Suprapubic skin (tissue), 4 donors: ENCODE measurements around the gene OR1D2. TPM values are rescaled to one million over a fixed set of nuclear protein-coding genes. Genes with fewer than 3 reads are reported as not detected.

ENCODE experiments used
- DNase-seq, 2 donors: peaks; one replicate each; pipeline ENCODE4 v3.0.0-alpha.2; 2019; ENCODE audit warnings: low spot score in 2 of 2
- H3K27ac ChIP-seq: fragments of 200-600 bp; sonication (generic); one replicate; pipeline ENCODE4 v1.5.1; 2019
- H3K27me3 ChIP-seq: fragments of 200-600 bp; sonication (generic); one replicate; pipeline ENCODE4 v1.5.1; 2019
- H3K36me3 ChIP-seq: fragments of 200-600 bp; sonication (generic); one replicate; pipeline ENCODE4 v1.5.1; 2019
- H3K4me1 ChIP-seq: fragments of 200-600 bp; sonication (generic); one replicate; pipeline ENCODE4 v1.5.1; 2019
- H3K4me3 ChIP-seq: fragments of 200-600 bp; sonication (generic); one replicate; pipeline ENCODE4 v1.5.1; 2019; ENCODE audit warnings: mild to moderate bottlenecking
- H3K9me3 ChIP-seq: fragments of 200-600 bp; sonication (generic); one replicate; pipeline ENCODE4 v1.5.1; 2019
- EP300 ChIP-seq: sonication (generic); formaldehyde crosslinking; IDR thresholded peaks from one replicate; pipeline ENCODE4 v1.6.1; 2017; ENCODE audit warnings: antibody characterized with exemption
- POLR2A ChIP-seq, 2 donors: fragments of 450-650 bp; IDR thresholded peaks; one replicate each; pipeline ENCODE4 v1.6.1; 2017; ENCODE audit warnings: antibody characterized with exemption in 2 of 2, mild to moderate bottlenecking in 2 of 2, moderate library complexity in 2 of 2
- POLR2AphosphoS5 ChIP-seq, 3 donors: sonication (generic); formaldehyde crosslinking; IDR thresholded peaks; one replicate each; pipeline ENCODE4 v1.6.1; 2017; ENCODE audit warnings: antibody characterized with exemption in 3 of 3
- WGBS: methylation state at CpG from one replicate; pipeline ENCODE4 v1.1.5; 2018; 5-methylcytosine and 5-hydroxymethylcytosine counted together
- total RNA-seq, 4 donors: library from RNA; depleted of rRNA; stranded (reverse); fragments of >200 nt; gene quantifications; one replicate each; pipeline ENCODE4 v1.1.0, GENCODE V29; 2016
- TF ChIP-seq, protein P1 (sequence below), 2 donors: fragments of 200-600 bp in 1 of 2; fragments of 450-650 bp in 1 of 2; sonication (generic) in 1 of 2; IDR thresholded peaks; one replicate each; pipeline ENCODE4 v1.5.1; 2016 to 2019; ENCODE audit warnings: antibody characterized with exemption in 2 of 2, mild to moderate bottlenecking in 1 of 2, moderate library complexity in 1 of 2

Gene OR1D2
- total RNA-seq, 4 donors from 2014 or later, result not detected

DNA sequence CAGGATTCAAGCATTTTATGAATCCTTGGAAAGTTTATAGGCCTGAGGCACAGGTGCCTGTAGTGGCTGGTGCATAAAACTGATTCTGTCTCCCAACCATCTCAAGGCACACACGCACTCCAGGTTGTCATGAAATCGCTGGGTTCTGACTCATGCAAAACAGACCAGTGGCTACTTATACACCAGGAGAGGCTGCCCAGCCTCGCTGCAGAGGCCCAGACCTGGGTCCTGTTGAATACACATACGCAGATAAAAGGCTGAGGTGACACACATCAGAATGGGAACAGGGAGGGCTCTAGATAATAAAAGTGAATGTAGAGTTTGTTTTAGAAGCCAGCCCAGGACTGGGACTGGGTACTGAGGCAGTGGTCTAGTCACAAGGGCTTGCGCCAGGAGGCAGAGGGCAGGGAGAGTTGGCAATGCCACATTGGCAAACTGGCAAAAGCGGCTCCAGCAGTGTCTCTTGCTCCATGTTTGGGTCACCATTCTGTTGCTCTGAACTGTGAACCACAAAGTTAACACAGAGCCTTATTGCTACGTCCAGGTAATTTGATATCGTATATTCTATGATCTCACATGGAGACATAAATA, 54.4 kb downstream of the OR1D2 start:
- Histone ChIP-seq H3K27me3 (no peaks in the 10 kb centered on the region), H3K27ac (no peak overlapping the region), H3K9me3 (no peaks in the 10 kb centered on the region), H3K4me1 (peaks cover 16% of the 10 kb centered on the region), H3K36me3 (no peaks in the 10 kb centered on the region), H3K4me3 (peak overlapping the region; percentile 64)
- peak in 1 of 2 donors; percentile 61 for DNase-seq
- WGBS, result 90% methylated on average over 8 of the region's 8 CpGs
- no peak for TF ChIP-seq POLR2A (IDR thresholded peaks at IDR 0.05)
- no peak for TF ChIP-seq POLR2AphosphoS5 (IDR thresholded peaks at IDR 0.05)
- TF ChIP-seq, protein P1, sequence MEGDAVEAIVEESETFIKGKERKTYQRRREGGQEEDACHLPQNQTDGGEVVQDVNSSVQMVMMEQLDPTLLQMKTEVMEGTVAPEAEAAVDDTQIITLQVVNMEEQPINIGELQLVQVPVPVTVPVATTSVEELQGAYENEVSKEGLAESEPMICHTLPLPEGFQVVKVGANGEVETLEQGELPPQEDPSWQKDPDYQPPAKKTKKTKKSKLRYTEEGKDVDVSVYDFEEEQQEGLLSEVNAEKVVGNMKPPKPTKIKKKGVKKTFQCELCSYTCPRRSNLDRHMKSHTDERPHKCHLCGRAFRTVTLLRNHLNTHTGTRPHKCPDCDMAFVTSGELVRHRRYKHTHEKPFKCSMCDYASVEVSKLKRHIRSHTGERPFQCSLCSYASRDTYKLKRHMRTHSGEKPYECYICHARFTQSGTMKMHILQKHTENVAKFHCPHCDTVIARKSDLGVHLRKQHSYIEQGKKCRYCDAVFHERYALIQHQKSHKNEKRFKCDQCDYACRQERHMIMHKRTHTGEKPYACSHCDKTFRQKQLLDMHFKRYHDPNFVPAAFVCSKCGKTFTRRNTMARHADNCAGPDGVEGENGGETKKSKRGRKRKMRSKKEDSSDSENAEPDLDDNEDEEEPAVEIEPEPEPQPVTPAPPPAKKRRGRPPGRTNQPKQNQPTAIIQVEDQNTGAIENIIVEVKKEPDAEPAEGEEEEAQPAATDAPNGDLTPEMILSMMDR (IDR thresholded peaks at IDR 0.05), result no peak
- TF ChIP-seq EP300, result no peak

DNA sequence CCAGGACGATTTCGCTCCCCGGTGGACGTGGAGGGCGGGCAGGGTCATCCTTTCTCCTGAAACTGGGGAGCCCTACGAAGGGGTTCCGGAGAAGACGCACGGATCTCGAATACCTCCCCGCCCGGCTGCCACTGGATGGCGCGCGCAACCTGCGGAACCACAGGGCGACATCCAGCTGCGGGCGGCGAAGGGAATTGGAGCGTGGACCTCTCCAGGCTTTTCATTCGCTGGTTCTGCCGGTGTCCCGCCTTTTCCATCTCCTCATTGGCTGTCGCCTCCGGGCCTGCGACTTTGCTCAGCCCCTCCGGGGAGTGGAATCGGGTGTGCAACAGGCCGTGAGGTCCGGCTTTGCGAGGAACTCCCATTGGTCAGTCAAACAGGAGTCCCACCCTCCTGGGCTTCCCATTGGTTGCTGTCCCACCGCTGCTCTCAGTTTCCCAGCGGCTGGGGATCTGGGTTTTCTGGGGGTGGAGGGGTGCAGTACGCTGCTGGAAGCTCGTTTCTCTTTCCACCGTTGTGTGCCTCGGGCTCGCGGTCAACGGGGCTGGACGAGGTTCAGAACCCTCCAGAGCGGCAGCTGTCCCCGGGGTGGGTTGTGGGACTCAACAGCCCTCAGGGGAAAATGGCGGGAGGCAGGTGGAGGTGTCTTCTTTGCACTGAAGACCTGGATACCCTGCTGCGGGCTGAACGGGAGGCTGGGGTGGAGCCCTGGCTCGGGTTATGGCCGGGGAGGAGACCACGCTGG, 55.3 kb downstream of the OR1D2 start:
- peak; percentile 97 to 98 for DNase-seq
- no peaks in the 10 kb centered on the region for H3K27me3 ChIP-seq
- WGBS, result under 1% methylated on average over 31 of the region's 50 CpGs
- H3K27ac ChIP-seq, result peak overlapping the region; percentile 9
- H3K4me1 ChIP-seq, result peaks cover 16% of the 10 kb centered on the region
- H3K36me3 ChIP-seq, result no peaks in the 10 kb centered on the region
- peaks cover 7% of the 10 kb centered on the region for H3K9me3 ChIP-seq
- H3K4me3 ChIP-seq, result peak overlapping the region; percentile 64
- TF ChIP-seq POLR2A (IDR thresholded peaks at IDR 0.05), result no peak
- TF ChIP-seq, protein P1 (IDR thresholded peaks at IDR 0.05), result peak; percentile 43 to 78
- TF ChIP-seq EP300, result no peak
- TF ChIP-seq POLR2AphosphoS5 (IDR thresholded peaks at IDR 0.05), result peak in 1 of 3 donors; percentile 43

DNA sequence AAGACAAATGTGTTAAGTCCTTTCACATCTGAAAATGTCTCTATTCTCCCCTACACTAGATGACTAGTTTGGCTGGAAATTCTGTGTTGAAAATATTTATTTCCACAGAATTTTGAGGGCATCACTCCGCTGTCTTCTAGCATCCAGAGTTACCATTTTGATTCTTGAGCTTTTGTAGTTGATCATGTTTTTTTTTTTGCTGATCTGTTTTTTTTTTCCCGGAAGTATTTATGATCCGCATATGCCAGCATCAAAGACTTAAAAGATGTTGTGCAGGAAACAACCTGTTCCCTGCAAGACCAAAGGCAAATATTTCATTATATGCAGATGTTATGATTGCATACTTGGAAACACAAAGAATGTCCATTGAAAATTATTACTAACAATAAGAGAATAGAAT, 57.5 kb downstream of the OR1D2 start:
- DNase-seq, result no peak
- Histone ChIP-seq H3K4me3 (no peak overlapping the region), H3K36me3 (no peaks in the 10 kb centered on the region), H3K27ac (no peak overlapping the region), H3K4me1 (peaks cover 16% of the 10 kb centered on the region), H3K9me3 (peaks cover 9% of the 10 kb centered on the region), H3K27me3 (peaks cover 6% of the 10 kb centered on the region)
- 51% methylated on average over 3 of the region's 3 CpGs for WGBS
- TF ChIP-seq, protein P1 (IDR thresholded peaks at IDR 0.05), result no peak
- no peak for TF ChIP-seq EP300
- TF ChIP-seq POLR2A (IDR thresholded peaks at IDR 0.05), result no peak
- TF ChIP-seq POLR2AphosphoS5 (IDR thresholded peaks at IDR 0.05), result no peak

DNA sequence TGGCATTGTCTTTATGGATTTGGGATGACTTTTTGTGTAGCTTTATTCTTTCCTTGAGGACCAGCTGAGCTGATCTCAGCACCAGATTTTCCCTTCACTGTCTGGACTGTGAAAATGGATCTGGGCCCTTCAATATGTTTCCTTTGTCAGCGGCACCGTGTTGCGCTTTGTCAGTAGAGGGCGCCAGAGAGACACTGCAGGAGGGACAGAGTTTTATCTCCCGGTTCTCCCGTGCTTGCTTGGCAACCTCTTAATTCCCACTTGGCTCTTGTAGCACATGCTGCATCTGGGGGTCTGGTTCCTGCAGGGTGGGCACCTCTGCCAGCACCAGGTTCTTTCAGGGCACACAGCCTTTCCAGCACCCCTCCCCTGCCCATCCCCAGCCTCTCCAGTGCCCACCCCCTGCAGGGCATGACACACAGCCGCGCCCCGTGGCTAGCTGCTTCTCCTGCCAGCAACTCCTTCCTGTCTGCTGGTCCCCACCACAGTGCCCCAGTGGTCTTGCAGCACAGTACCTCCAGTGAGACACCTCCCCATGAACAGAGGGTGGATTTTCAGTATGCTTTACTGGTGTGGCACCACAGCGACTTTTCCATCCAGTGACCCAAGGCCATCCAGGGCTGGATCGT, 60.4 kb downstream of the OR1D2 start:
- Histone ChIP-seq H3K4me3 (no peak overlapping the region), H3K36me3 (no peaks in the 10 kb centered on the region), H3K4me1 (peaks cover 7% of the 10 kb centered on the region), H3K27ac (no peak overlapping the region), H3K9me3 (peaks cover 9% of the 10 kb centered on the region), H3K27me3 (peaks cover 13% of the 10 kb centered on the region)
- TF ChIP-seq POLR2A (IDR thresholded peaks at IDR 0.05), result no peak
- TF ChIP-seq, protein P1 (IDR thresholded peaks at IDR 0.05), result no peak
- TF ChIP-seq EP300, result no peak
- TF ChIP-seq POLR2AphosphoS5 (IDR thresholded peaks at IDR 0.05), result no peak
- DNase-seq, result no peak
- WGBS, result 72% methylated on average over 11 of the region's 11 CpGs

DNA sequence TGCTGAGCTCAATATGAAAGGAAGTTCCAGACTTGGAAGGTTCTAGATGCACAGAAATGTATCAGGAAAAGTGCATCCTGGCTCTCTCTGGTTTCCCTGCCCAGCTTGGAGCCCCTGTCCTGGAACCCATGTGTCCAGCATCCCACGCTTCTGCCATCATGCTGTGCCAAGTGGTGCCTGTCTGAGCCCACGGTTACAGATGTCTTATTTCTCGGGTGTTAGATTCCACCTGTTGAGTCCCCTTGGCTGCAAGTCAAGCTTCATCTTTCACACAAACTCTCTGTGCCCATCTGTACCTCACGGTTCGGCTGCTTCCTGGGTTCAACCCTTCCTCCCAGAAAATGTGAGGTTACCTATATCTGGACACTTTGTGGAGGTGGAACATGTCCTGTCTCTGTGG, 63.3 kb downstream of the OR1D2 start:
- Histone ChIP-seq H3K9me3 (peaks cover 9% of the 10 kb centered on the region), H3K36me3 (no peaks in the 10 kb centered on the region), H3K4me1 (no peaks in the 10 kb centered on the region), H3K27ac (no peak overlapping the region), H3K27me3 (peaks cover 18% of the 10 kb centered on the region), H3K4me3 (no peak overlapping the region)
- DNase-seq, result no peak
- WGBS, result 66% methylated on average over 5 of the region's 5 CpGs
- TF ChIP-seq POLR2A (IDR thresholded peaks at IDR 0.05) (no peak), EP300 (no peak), POLR2AphosphoS5 (IDR thresholded peaks at IDR 0.05) (no peak)
- TF ChIP-seq, protein P1 (IDR thresholded peaks at IDR 0.05), result no peak
